Left lung (tissue), 10 donors: ENCODE data around the gene HMGN5. TPM values are rescaled to one million over a fixed set of nuclear protein-coding genes. Genes with fewer than 3 reads are reported as not detected.

Experiments
- ATAC-seq: fragments of 200-7000 bp; cut with Tn5 transposase; one replicate; pipeline ENCODE4 v1.9.1; 2020; ENCODE audit warnings: moderate library complexity
- DNase-seq, 4 donors: peaks; one replicate each; pipeline ENCODE4 v3.0.0-alpha.2; 2013 to 2020
- H3K27ac ChIP-seq, 2 donors: fragments of 200-600 bp; sonication (generic) in 1 of 2; one replicate each; pipeline versions ENCODE4 v1.5.0 to v1.8.0; 2020 to 2021
- H3K27me3 ChIP-seq, 2 donors: fragments of 200-600 bp; sonication (generic) in 1 of 2; one replicate each; pipeline versions ENCODE4 v1.5.0 to v1.8.0; 2020 to 2021
- H3K36me3 ChIP-seq, 2 donors: fragments of 200-600 bp; sonication (generic) in 1 of 2; one replicate each; pipeline versions ENCODE4 v1.5.0 to v1.8.0; 2020 to 2021
- H3K4me1 ChIP-seq, 2 donors: fragments of 200-600 bp; one replicate each; pipeline ENCODE4 v1.8.0; 2021
- H3K4me3 ChIP-seq, 2 donors: fragments of 200-600 bp; sonication (generic) in 1 of 2; one replicate each; pipeline versions ENCODE4 v1.5.0 to v1.8.0; 2020 to 2021; ENCODE audit warnings: mild to moderate bottlenecking in 1 of 2
- H3K9me3 ChIP-seq, 2 donors: fragments of 200-600 bp; sonication (generic) in 1 of 2; one replicate each; pipeline versions ENCODE4 v1.5.0 to v1.8.0; 2020 to 2021
- CTCF ChIP-seq, 2 donors: fragments of 200-600 bp; sonication (generic) in 1 of 2; IDR thresholded peaks; one replicate each; pipeline versions ENCODE4 v1.5.0 to v1.8.0; 2021; ENCODE audit warnings: antibody characterized with exemption in 2 of 2
- intact Hi-C, 2 donors: fragments of 100-400 bp; cut with DNase I; formaldehyde crosslinking; loops; one replicate each; pipeline versions ENCODE4 v1.11.2 to v1.14.2; 2022
- polyA plus RNA-seq, 6 donors: library from polyadenylated mRNA; unstranded; fragments of 120-200 nt; gene quantifications; one replicate each; pipeline ENCODE4 v1.2.1, GENCODE V29; 2013; ENCODE audit not compliant: insufficient read length in 6 of 6
- total RNA-seq, 2 donors: library from RNA; stranded (reverse); fragmentation: NEBNext Ultra II Directional; extraction: Animal tissue kit (Norgen Biotek cat#: 25700); gene quantifications; one replicate each; pipeline ENCODE4 v1.2.1, GENCODE V29; 2021
- donor health status: DM: no; HTN: yes; CAD: no.
- donor health status: DM: no; HTN: no; CAD: no.

The HMGN5 gene
- total and polyA plus RNA-seq, 8 donors, result 3.0 to 31.9 (median 26.1) TPM

GRCh38 chrX:81238166-81238565 lies 36.5 kb upstream of the HMGN5 start:
- Histone ChIP-seq H3K36me3 (peaks cover 0 to 8% of the 10 kb centered on the region in 2 donors), H3K27me3 (no peaks in the 10 kb centered on the region), H3K4me1 (no peaks in the 10 kb centered on the region), H3K4me3 (no peak overlapping the region), H3K9me3 (peaks cover 0 to 2% of the 10 kb centered on the region in 2 donors), H3K27ac (no peak overlapping the region)
- DNase-seq (peak in 1 of 4 donors; percentile 29), ATAC-seq (no peak)
- intact Hi-C loops, result no loop called here
- TF ChIP-seq CTCF (IDR thresholded peaks at IDR 0.05), result no peak

- no peak for ATAC-seq
- H3K4me1 ChIP-seq, result no peaks in the 10 kb centered on the region
- H3K27me3 ChIP-seq, result no peaks in the 10 kb centered on the region
- DNase-seq, result no peak
- intact Hi-C loops, result no loop called here
- peaks cover 0 to 8% of the 10 kb centered on the region in 2 donors for H3K36me3 ChIP-seq
- TF ChIP-seq CTCF (IDR thresholded peaks at IDR 0.05), result no peak
- no peak overlapping the region for H3K4me3 ChIP-seq
- no peak overlapping the region for H3K27ac ChIP-seq
- H3K9me3 ChIP-seq, result peaks cover 0 to 2% of the 10 kb centered on the region in 2 donors
Observed at GRCh38 chrX:81237516-81237915, 35.8 kb upstream of the HMGN5 start.

GRCh38 chrX:81232218-81232617 lies 30.5 kb upstream of the HMGN5 start:
- no peaks in the 10 kb centered on the region for H3K9me3 ChIP-seq
- H3K27me3 ChIP-seq, result no peaks in the 10 kb centered on the region
- no peak for TF ChIP-seq CTCF (IDR thresholded peaks at IDR 0.05)
- H3K27ac ChIP-seq, result no peak overlapping the region
- no peak for DNase-seq
- intact Hi-C loops, result no loop called here
- no peaks in the 10 kb centered on the region for H3K4me1 ChIP-seq
- no peaks in the 10 kb centered on the region for H3K36me3 ChIP-seq
- ATAC-seq, result no peak
- no peak overlapping the region for H3K4me3 ChIP-seq

- DNase-seq (no peak), ATAC-seq (no peak)
- Histone ChIP-seq H3K27me3 (no peaks in the 10 kb centered on the region), H3K27ac (no peak overlapping the region), H3K36me3 (no peaks in the 10 kb centered on the region), H3K4me3 (no peak overlapping the region), H3K9me3 (no peaks in the 10 kb centered on the region), H3K4me1 (no peaks in the 10 kb centered on the region)
- no peak for TF ChIP-seq CTCF (IDR thresholded peaks at IDR 0.05)
- intact Hi-C loops, result no loop called here
Observed at GRCh38 chrX:81231476-81231875, 29.8 kb upstream of the HMGN5 start.

GRCh38 chrX:81229901-81230300 lies 28.2 kb upstream of the HMGN5 start:
- Histone ChIP-seq H3K36me3 (no peaks in the 10 kb centered on the region), H3K27me3 (no peaks in the 10 kb centered on the region), H3K4me1 (no peaks in the 10 kb centered on the region), H3K9me3 (no peaks in the 10 kb centered on the region), H3K27ac (no peak overlapping the region), H3K4me3 (no peak overlapping the region)
- ATAC-seq (no peak), DNase-seq (no peak)
- intact Hi-C loops, result no loop called here
- TF ChIP-seq CTCF (IDR thresholded peaks at IDR 0.05), result no peak
